ENCODE results near the gene TTC31. TPM values are rescaled to one million over a fixed set of nuclear protein-coding genes. Genes with fewer than 3 reads are reported as not detected.

The TTC31 gene
- total RNA-seq, 1 donor from 2014 or later, result 49.1 TPM

- DNase-seq (no peak), ATAC-seq (ENCODE audit: low read depth) (no peak)
- intact Hi-C loops (cut with micrococcal nuclease), result no loop called here
- Mint-ChIP-seq H3K27ac (no peak overlapping the region), H3K27me3 (no peaks in the 10 kb centered on the region), H3K4me1 (peaks cover 4% of the 10 kb centered on the region), H3K4me3 (no peak overlapping the region), H3K9me3 (no peaks in the 10 kb centered on the region), H3K36me3 (ENCODE audit: low read depth) (peaks cover 65% of the 10 kb centered on the region)
- CTCF ChIA-PET, result no interaction called here
- no peak for TF ChIP-seq CTCF (IDR thresholded peaks at IDR 0.05)
- POLR2A ChIA-PET, result no interaction called here
These were observed 6.0 kb downstream of the TTC31 start for GRCh38 chr2:74488643-74489481.

GRCh38 chr2:74489906-74490305 is 7.0 kb downstream of the TTC31 start:
- no peak for DNase-seq
- no peaks in the 10 kb centered on the region for H3K27me3 Mint-ChIP-seq
- H3K36me3 Mint-ChIP-seq (ENCODE audit: low read depth), result peaks cover 71% of the 10 kb centered on the region
- no peak overlapping the region for H3K27ac Mint-ChIP-seq
- H3K4me1 Mint-ChIP-seq, result no peaks in the 10 kb centered on the region
- H3K9me3 Mint-ChIP-seq, result no peaks in the 10 kb centered on the region
- POLR2A ChIA-PET, result interaction anchor here (0.6 kb wide), 1 partner anchor 23 kb away, joined by 4 read pairs; no protein-coding TSS in a partner anchor
- no peak overlapping the region for H3K4me3 Mint-ChIP-seq
- no peak for TF ChIP-seq CTCF (IDR thresholded peaks at IDR 0.05)
- CTCF ChIA-PET, result no interaction called here
- intact Hi-C loops (cut with micrococcal nuclease), result no loop called here
- ATAC-seq (ENCODE audit: low read depth), result no peak

- H3K36me3 Mint-ChIP-seq (ENCODE audit: low read depth), result peaks cover 60% of the 10 kb centered on the region
- DNase-seq, result no peak
- H3K27ac Mint-ChIP-seq, result no peak overlapping the region
- CTCF ChIA-PET, result no interaction called here
- intact Hi-C loops (cut with micrococcal nuclease), result no loop called here
- H3K9me3 Mint-ChIP-seq, result no peaks in the 10 kb centered on the region
- no peak overlapping the region for H3K4me3 Mint-ChIP-seq
- POLR2A ChIA-PET, result interaction anchor here (0.5 to 1.3 kb wide), 2 partner anchors 26 to 67 kb away, joined by 3 to 4 read pairs; no protein-coding TSS in a partner anchor
- no peaks in the 10 kb centered on the region for H3K27me3 Mint-ChIP-seq
- no peak for ATAC-seq (ENCODE audit: low read depth)
- TF ChIP-seq CTCF (IDR thresholded peaks at IDR 0.05), result no peak
- H3K4me1 Mint-ChIP-seq, result no peaks in the 10 kb centered on the region
These were observed 9.0 kb downstream of the TTC31 start for GRCh38 chr2:74491648-74492544.

GRCh38 chr2:74493546-74493945 is 10.7 kb downstream of the TTC31 start:
- ChIA-PET CTCF (interaction anchor here (1.4 kb wide), 1 partner anchor 158 kb away, joined by 3 read pairs; no protein-coding TSS in a partner anchor), POLR2A (no interaction called here)
- intact Hi-C loops (cut with micrococcal nuclease), result no loop called here
- Mint-ChIP-seq H3K27ac (no peak overlapping the region), H3K4me3 (no peak overlapping the region), H3K36me3 (ENCODE audit: low read depth) (peaks cover 56% of the 10 kb centered on the region), H3K4me1 (peaks cover 8% of the 10 kb centered on the region), H3K27me3 (peaks cover 6% of the 10 kb centered on the region), H3K9me3 (no peaks in the 10 kb centered on the region)
- ATAC-seq (ENCODE audit: low read depth), result no peak
- no peak for TF ChIP-seq CTCF (IDR thresholded peaks at IDR 0.05)
- no peak for DNase-seq

- ChIA-PET POLR2A (no interaction called here), CTCF (interaction anchor here (1.5 kb wide), 1 partner anchor 50 kb away, joined by 3 read pairs; no protein-coding TSS in a partner anchor)
- peaks cover 14% of the 10 kb centered on the region for H3K27me3 Mint-ChIP-seq
- peaks cover 23% of the 10 kb centered on the region for H3K4me1 Mint-ChIP-seq
- no peak overlapping the region for H3K4me3 Mint-ChIP-seq
- H3K27ac Mint-ChIP-seq, result no peak overlapping the region
- ATAC-seq (ENCODE audit: low read depth) (no peak), DNase-seq (no peak)
- H3K9me3 Mint-ChIP-seq, result no peaks in the 10 kb centered on the region
- peaks cover 44% of the 10 kb centered on the region for H3K36me3 Mint-ChIP-seq (ENCODE audit: low read depth)
- TF ChIP-seq CTCF (IDR thresholded peaks at IDR 0.05), result no peak
- intact Hi-C loops (cut with micrococcal nuclease), result no loop called here
These were observed 12.6 kb downstream of the TTC31 start for GRCh38 chr2:74495440-74495839.

Data from activated B cell treated with CpG ODN at 0.5 μM for 24 hours (primary cell).